IPS-18c (cell line): ENCODE measurements around the gene IL1RN.

Source experiments
- H3K4me3 ChIP-seq: 2 replicates; pipeline ENCODE4 v1.7.0; 2013; ENCODE audit warnings: low read depth, mild to moderate bottlenecking, low read length, moderate library complexity; ENCODE audit not compliant: insufficient read depth
- H3K9me3 ChIP-seq: one replicate; pipeline ENCODE4 v1.6.1; 2013; ENCODE audit warnings: mild to moderate bottlenecking, low read length, moderate library complexity; ENCODE audit not compliant: control insufficient read depth, insufficient read depth

The IL1RN gene

GRCh38 chr2:113136828-113137775, 9.7 kb downstream of the IL1RN start:
- no peaks in the 10 kb centered on the region for H3K9me3 ChIP-seq
- H3K4me3 ChIP-seq: no peak overlapping the region

- H3K4me3 ChIP-seq: no peak overlapping the region
- no peaks in the 10 kb centered on the region for H3K9me3 ChIP-seq
Observed at GRCh38 chr2:113137827-113138226, 10.4 kb downstream of the IL1RN start.

- no peaks in the 10 kb centered on the region for H3K9me3 ChIP-seq
- no peak overlapping the region for H3K4me3 ChIP-seq
Observed at GRCh38 chr2:113138428-113139322, 11.3 kb downstream of the IL1RN start.

- Histone ChIP-seq H3K9me3 (no peaks in the 10 kb centered on the region), H3K4me3 (no peak overlapping the region)
Observed at GRCh38 chr2:113141451-113141850, 14.1 kb downstream of the IL1RN start.

GRCh38 chr2:113142290-113142689, 14.9 kb downstream of the IL1RN start:
- H3K9me3 ChIP-seq: no peaks in the 10 kb centered on the region
- no peak overlapping the region for H3K4me3 ChIP-seq

- no peaks in the 10 kb centered on the region for H3K9me3 ChIP-seq
- no peak overlapping the region for H3K4me3 ChIP-seq
Observed at GRCh38 chr2:113144259-113144658, 16.9 kb downstream of the IL1RN start.

GRCh38 chr2:113148606-113149552, 21.5 kb downstream of the IL1RN start:
- H3K4me3 ChIP-seq: no peak overlapping the region
- H3K9me3 ChIP-seq: no peaks in the 10 kb centered on the region

GRCh38 chr2:113149553-113150257, 22.3 kb downstream of the IL1RN start:
- Histone ChIP-seq H3K9me3 (no peaks in the 10 kb centered on the region), H3K4me3 (no peak overlapping the region)

- Histone ChIP-seq H3K9me3 (no peaks in the 10 kb centered on the region), H3K4me3 (no peak overlapping the region)
Observed at GRCh38 chr2:113150258-113150601, 22.8 kb downstream of the IL1RN start.

- no peak overlapping the region for H3K4me3 ChIP-seq
Observed at GRCh38 chr2:113155331-113155730, 27.9 kb downstream of the IL1RN start.

GRCh38 chr2:113156278-113157117, 29.1 kb downstream of the IL1RN start:
- Histone ChIP-seq H3K4me3 (peak overlapping the region; percentile 47; the same call in 1 of the 2 replicates), H3K9me3 (no peaks in the 10 kb centered on the region)

More at GRCh38 chr2:113155331-113155730, 27.9 kb downstream of the IL1RN start:
- no peaks in the 10 kb centered on the region for H3K9me3 ChIP-seq

GRCh38 chr2:113157118-113157896, 29.9 kb downstream of the IL1RN start:
- H3K4me3 ChIP-seq: peak overlapping the region; percentile 60
- H3K9me3 ChIP-seq: no peaks in the 10 kb centered on the region

- Histone ChIP-seq H3K4me3 (peak overlapping the region; percentile 60), H3K9me3 (no peaks in the 10 kb centered on the region)
Observed at GRCh38 chr2:113157897-113158753, 30.7 kb downstream of the IL1RN start.

- no peak overlapping the region for H3K4me3 ChIP-seq
Observed at GRCh38 chr2:113158884-113159553, 31.6 kb downstream of the IL1RN start.

More at GRCh38 chr2:113158884-113159553, 31.6 kb downstream of the IL1RN start:
- no peaks in the 10 kb centered on the region for H3K9me3 ChIP-seq
